ENCODE results near the gene PRPS1L1.

DNA sequence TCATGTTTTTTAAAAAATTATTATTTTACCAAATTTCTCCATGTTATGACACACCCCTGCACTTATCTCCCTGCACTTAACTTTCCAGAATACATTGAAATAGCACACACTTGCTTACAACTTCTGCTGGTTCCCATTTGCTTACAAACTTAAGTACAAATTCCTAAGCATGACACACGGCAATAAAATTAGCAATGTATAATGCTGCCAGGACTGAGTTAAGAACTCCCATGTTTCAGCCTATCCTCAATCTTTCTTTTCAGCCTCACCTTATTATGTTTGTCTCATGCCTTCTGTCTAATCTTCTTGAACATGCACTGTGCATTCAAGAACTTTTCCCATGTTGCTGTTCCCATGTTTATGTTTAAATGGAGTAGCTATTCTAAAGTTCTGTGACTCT is 40.8 kb downstream of the PRPS1L1 start:
- TF ChIP-seq, protein P1, sequence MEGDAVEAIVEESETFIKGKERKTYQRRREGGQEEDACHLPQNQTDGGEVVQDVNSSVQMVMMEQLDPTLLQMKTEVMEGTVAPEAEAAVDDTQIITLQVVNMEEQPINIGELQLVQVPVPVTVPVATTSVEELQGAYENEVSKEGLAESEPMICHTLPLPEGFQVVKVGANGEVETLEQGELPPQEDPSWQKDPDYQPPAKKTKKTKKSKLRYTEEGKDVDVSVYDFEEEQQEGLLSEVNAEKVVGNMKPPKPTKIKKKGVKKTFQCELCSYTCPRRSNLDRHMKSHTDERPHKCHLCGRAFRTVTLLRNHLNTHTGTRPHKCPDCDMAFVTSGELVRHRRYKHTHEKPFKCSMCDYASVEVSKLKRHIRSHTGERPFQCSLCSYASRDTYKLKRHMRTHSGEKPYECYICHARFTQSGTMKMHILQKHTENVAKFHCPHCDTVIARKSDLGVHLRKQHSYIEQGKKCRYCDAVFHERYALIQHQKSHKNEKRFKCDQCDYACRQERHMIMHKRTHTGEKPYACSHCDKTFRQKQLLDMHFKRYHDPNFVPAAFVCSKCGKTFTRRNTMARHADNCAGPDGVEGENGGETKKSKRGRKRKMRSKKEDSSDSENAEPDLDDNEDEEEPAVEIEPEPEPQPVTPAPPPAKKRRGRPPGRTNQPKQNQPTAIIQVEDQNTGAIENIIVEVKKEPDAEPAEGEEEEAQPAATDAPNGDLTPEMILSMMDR (IDR thresholded peaks at IDR 0.05): no peak
- no peak for TF ChIP-seq TAF1 (IDR thresholded peaks at IDR 0.05; ENCODE audit: borderline replicate concordance, low read depth, low read length)
- no peak for TF ChIP-seq EZH2phosphoT487 (IDR thresholded peaks at IDR 0.05; ENCODE audit: borderline replicate concordance, low read depth)
